CD4-positive, alpha-beta T cell treated with Interleukin-21 for 1 hour (primary cell): ENCODE data around the gene ZSWIM1.

Experiments used
- DNase-seq: peaks from one replicate; pipeline ENCODE4 v3.0.0-alpha.2; 2020

The ZSWIM1 gene

GRCh38 chr20:45933266-45934045 is 52.4 kb downstream of the ZSWIM1 start:
- peak; percentile 69 for DNase-seq

- no peak for DNase-seq
These were observed 53.1 kb downstream of the ZSWIM1 start for GRCh38 chr20:45934046-45934585.
